Stimulated activated CD4-positive, alpha-beta T cell treated with anti-CD3 and anti-CD28 coated beads, Interleukin-4, amount 100 ng/mL, for 4 hours (primary cell): ENCODE data around the gene PNMT.
A peak's percentile ranks its signal among the peaks of the same experiment; 100 is the strongest.

Experiments used
- DNase-seq, 2 experiments: peaks; one replicate each; pipeline ENCODE4 v3.0.0-alpha.2; 2020

Gene PNMT

GRCh38 chr17:39633570-39634183 is 34.6 kb upstream of the PNMT start:
- no peak for DNase-seq

- DNase-seq, result no peak
Measured at GRCh38 chr17:39634384-39634871, 33.8 kb upstream of the PNMT start.

GRCh38 chr17:39635614-39636176 is 32.6 kb upstream of the PNMT start:
- DNase-seq, result no peak

- DNase-seq, result no peak
Measured at GRCh38 chr17:39636587-39636926, 31.7 kb upstream of the PNMT start.

- DNase-seq, result peak; percentile 86 to 93
Measured at GRCh38 chr17:39636927-39637736, 31.1 kb upstream of the PNMT start, which contains the start of gene STARD3. STARD3 (plus strand) TSS chr17:39637144; CDS start chr17:39653532, 16,388 bp downstream.

- DNase-seq, result no peak
Measured at GRCh38 chr17:39638317-39638716, 29.9 kb upstream of the PNMT start.

GRCh38 chr17:39639043-39639442 is 29.2 kb upstream of the PNMT start:
- DNase-seq, result no peak

- DNase-seq, result no peak
Measured at GRCh38 chr17:39639566-39640458, 28.4 kb upstream of the PNMT start.

GRCh38 chr17:39640591-39641031 is 27.6 kb upstream of the PNMT start:
- no peak for DNase-seq

- no peak for DNase-seq
Measured at GRCh38 chr17:39641097-39641496, 27.2 kb upstream of the PNMT start.

GRCh38 chr17:39641883-39642282 is 26.4 kb upstream of the PNMT start:
- no peak for DNase-seq

GRCh38 chr17:39642291-39643074 is 25.8 kb upstream of the PNMT start:
- DNase-seq, result no peak

- DNase-seq, result no peak
Measured at GRCh38 chr17:39643271-39643670, 25.0 kb upstream of the PNMT start.

- no peak for DNase-seq
Measured at GRCh38 chr17:39647256-39647655, 21.0 kb upstream of the PNMT start.

GRCh38 chr17:39648616-39649366 is 19.5 kb upstream of the PNMT start:
- no peak for DNase-seq

- no peak for DNase-seq
Measured at GRCh38 chr17:39650121-39650579, 18.1 kb upstream of the PNMT start.

GRCh38 chr17:39651923-39652586 is 16.2 kb upstream of the PNMT start:
- DNase-seq, result no peak

- DNase-seq, result no peak
Measured at GRCh38 chr17:39652587-39653315, 15.5 kb upstream of the PNMT start.

GRCh38 chr17:39653316-39653661 is 15.0 kb upstream of the PNMT start:
- no peak for DNase-seq
